KOPT-K1 (cell line): ENCODE measurements around the gene CAMK2G.
"Not testable (repeated sequence)": the region's sequence is repeated elsewhere in the genome, so short reads cannot be mapped to it uniquely, and the experiment has no call there.

Experiments used
- H3K27ac ChIP-seq: fragments of 200-600 bp; sonication (generic); 2 replicates; pipeline ENCODE4 v1.5.1; 2016; ENCODE audit warnings: antibody characterized with exemption, mild to moderate bottlenecking, low read depth, low read length; ENCODE audit not compliant: poor library complexity, severe bottlenecking
- H3K36me3 ChIP-seq: fragments of 200-600 bp; sonication (generic); 2 replicates; pipeline ENCODE4 v1.5.1; 2017; ENCODE audit warnings: antibody characterized with exemption, mild to moderate bottlenecking, low read length, moderate library complexity; ENCODE audit not compliant: insufficient read depth
- H3K9me3 ChIP-seq: fragments of 200-600 bp; sonication (generic); 2 replicates; pipeline ENCODE4 v1.5.1; 2017; ENCODE audit warnings: antibody characterized with exemption, low read length, mild to moderate bottlenecking; ENCODE audit not compliant: insufficient read depth, poor library complexity, severe bottlenecking

The CAMK2G gene

DNA sequence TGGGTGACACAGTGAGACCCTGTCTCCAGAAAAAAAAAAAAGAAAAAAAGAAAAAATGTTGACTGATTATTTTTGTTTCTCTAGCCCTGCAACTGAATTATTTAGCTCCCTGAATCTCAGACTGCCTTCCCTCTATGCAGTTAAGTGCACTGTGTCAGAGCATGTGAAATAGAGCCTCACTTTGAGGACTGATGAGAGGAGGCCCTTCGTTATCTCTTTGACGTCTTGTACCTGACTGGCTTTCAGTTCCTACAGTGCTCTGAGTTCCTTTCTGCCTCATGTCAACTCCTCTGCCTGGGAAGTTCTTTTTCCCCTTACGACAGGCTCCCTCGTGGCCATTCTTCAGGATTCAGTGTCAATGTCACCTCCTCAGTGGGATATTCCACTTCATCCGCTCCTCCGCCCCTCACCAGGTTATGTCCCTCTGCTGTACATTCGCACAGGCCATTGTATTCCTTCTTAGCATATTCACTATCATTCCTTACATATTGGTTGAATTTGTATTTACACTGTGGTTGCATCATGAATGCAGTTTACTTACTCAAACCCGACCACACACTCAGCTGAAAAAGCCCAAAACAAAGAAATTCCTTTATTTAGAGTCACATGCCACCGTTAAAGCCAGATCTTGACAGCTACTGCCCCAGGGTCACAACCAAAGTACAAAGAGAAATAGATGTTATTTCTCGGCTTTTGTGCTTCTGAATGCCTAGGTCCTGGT lies 18.1 kb upstream of the CAMK2G start:
- no peak overlapping the region for H3K27ac ChIP-seq
- no peaks in the 10 kb centered on the region for H3K36me3 ChIP-seq

DNA sequence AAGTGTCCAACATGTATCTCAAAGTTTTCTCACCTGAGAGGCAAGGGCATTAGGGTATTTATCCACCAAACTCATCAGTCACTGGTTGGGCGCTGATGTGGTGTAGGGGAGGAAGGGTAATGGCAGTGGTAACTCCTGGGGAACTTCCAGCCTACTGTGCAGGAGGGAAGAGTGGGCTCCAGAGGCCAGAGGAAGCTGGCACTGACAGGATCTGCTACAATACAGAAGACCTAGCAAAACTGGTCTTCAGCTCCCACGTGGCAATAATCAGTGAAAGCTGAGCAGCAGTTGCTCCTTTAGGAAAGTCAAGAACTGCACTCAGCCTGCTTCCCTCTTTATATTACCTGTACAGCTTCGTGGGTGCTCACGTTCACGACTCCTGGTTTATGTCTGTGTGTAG lies 17.2 kb upstream of the CAMK2G start:
- H3K9me3 ChIP-seq: no peaks in the 10 kb centered on the region
- H3K27ac ChIP-seq: no peak overlapping the region

More for the DNA sequence above, 18.1 kb upstream of the CAMK2G start:
- no peaks in the 10 kb centered on the region for H3K9me3 ChIP-seq

GRCh38 chr10:73890830-73891229 lies 16.5 kb upstream of the CAMK2G start:
- H3K36me3 ChIP-seq, H3K27ac ChIP-seq, H3K9me3 ChIP-seq: not testable (repeated sequence)

More for the DNA sequence above, 17.2 kb upstream of the CAMK2G start:
- H3K36me3 ChIP-seq: no peaks in the 10 kb centered on the region

- H3K36me3 ChIP-seq: no peaks in the 10 kb centered on the region
- no peak overlapping the region for H3K27ac ChIP-seq
- H3K9me3 ChIP-seq: no peaks in the 10 kb centered on the region
Observed at GRCh38 chr10:73890261-73890660, 15.9 kb upstream of the CAMK2G start.

- not testable (repeated sequence) for H3K9me3 ChIP-seq, H3K27ac ChIP-seq, H3K36me3 ChIP-seq
Observed at GRCh38 chr10:73889416-73889815, 15.1 kb upstream of the CAMK2G start.

- Histone ChIP-seq H3K36me3 (no peaks in the 10 kb centered on the region), H3K9me3 (no peaks in the 10 kb centered on the region), H3K27ac (no peak overlapping the region)
Observed at GRCh38 chr10:73889014-73889413, 14.7 kb upstream of the CAMK2G start.

GRCh38 chr10:73888514-73888913 lies 14.2 kb upstream of the CAMK2G start:
- no peaks in the 10 kb centered on the region for H3K36me3 ChIP-seq
- no peaks in the 10 kb centered on the region for H3K9me3 ChIP-seq
- H3K27ac ChIP-seq: no peak overlapping the region

GRCh38 chr10:73887294-73888039 lies 13.1 kb upstream of the CAMK2G start:
- Histone ChIP-seq H3K9me3 (no peaks in the 10 kb centered on the region), H3K27ac (no peak overlapping the region), H3K36me3 (no peaks in the 10 kb centered on the region)

GRCh38 chr10:73886661-73887293 lies 12.4 kb upstream of the CAMK2G start:
- Histone ChIP-seq H3K27ac (no peak overlapping the region), H3K36me3 (no peaks in the 10 kb centered on the region)

DNA sequence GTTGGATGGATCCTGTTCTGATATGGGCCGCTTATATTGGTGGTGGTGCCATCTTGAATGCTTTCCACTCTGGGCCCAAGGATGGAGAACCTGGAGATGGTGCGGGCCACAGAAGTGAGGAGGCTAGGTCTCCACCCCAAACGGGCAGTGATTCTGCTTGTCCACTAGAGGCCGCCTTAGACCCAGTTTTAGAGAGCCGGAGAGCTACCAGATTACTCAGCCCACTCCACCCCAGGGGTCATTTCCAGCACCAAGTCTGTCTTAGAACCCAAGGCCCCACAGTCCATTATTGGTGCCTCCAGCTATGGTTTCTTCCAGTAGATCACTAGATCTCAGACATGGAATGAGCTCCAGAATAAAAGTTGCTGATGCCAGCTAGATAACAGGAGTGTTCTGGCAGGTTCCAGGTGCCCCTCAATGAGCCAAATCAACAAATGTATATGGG lies 11.8 kb upstream of the CAMK2G start:
- no peak overlapping the region for H3K27ac ChIP-seq
- no peaks in the 10 kb centered on the region for H3K9me3 ChIP-seq
- H3K36me3 ChIP-seq: no peaks in the 10 kb centered on the region

More at GRCh38 chr10:73886661-73887293, 12.4 kb upstream of the CAMK2G start:
- H3K9me3 ChIP-seq: no peaks in the 10 kb centered on the region

DNA sequence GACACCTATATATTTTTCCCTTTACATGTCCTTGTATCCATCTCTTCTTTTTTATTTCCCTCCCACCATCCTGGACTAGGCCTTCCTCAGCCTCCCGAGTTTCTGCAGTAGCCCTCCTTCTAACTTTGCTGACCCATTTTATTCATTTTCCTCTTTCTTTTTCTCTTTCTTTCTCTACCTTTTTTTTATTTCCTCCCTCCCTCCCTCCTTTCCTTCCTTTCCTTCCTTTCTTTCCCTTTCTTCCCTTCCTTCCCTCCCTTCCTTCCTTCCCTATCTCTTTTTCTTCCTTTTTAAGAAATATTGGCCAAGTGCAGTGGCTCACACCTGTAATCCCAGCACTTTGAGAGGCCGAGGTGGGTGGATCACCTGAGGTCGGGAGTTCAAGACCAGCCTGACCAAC lies 9.7 kb upstream of the CAMK2G start:
- no peak overlapping the region for H3K27ac ChIP-seq
- no peaks in the 10 kb centered on the region for H3K9me3 ChIP-seq
- H3K36me3 ChIP-seq: no peaks in the 10 kb centered on the region

DNA sequence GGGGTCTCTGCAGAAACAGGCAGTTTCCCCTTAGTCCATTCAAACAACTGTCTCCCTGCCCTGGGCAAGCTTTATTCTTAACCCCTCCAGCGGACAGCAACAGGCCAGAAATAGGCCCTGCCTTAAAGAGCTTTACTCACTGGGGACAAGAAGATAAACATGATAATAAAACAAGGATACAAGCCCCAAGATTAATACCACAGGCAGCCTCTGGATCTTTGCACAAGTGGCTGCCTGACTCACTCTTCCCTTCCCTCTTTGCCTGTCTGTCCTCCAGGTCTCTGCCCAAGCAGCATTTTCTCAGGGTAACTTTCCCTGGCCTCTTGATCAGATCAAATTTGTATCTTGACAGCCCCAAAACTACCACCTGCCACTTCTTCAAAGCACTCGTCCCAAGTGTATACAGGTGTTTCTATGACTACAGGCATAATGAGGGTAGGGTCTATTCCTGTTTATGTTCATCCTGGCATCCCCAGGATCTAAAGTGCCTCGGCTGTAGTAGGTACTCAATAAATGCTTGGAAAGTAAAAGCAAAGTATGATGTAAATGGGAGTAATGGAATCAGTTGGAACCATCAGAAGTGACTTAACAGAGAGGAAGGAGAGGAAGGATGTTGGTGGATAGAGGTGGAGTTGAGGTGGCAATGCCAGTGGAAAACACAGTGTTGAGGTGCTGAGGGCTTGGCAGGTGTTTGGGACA lies 7.0 kb upstream of the CAMK2G start:
- Histone ChIP-seq H3K9me3 (no peaks in the 10 kb centered on the region), H3K36me3 (no peaks in the 10 kb centered on the region), H3K27ac (no peak overlapping the region)

- Histone ChIP-seq H3K9me3 (no peaks in the 10 kb centered on the region), H3K36me3 (no peaks in the 10 kb centered on the region), H3K27ac (no peak overlapping the region)
Observed at GRCh38 chr10:73879296-73880173, 5.2 kb upstream of the CAMK2G start.

GRCh38 chr10:73878365-73878764 lies 4.0 kb upstream of the CAMK2G start:
- Histone ChIP-seq H3K9me3 (no peaks in the 10 kb centered on the region), H3K36me3 (no peaks in the 10 kb centered on the region), H3K27ac (no peak overlapping the region)
